GM19452 (cell line): ENCODE data around the gene WDTC1.
"Not testable (repeated sequence)": the region's sequence is repeated elsewhere in the genome, so short reads cannot be mapped to it uniquely, and the experiment has no call there.

ENCODE experiments used
- ATAC-seq: cut with Tn5 transposase; IDR thresholded peaks from one replicate; pipeline ENCODE4 v1.9.1; 2021; ENCODE audit not compliant: unreplicated experiment

WDTC1 gene

GRCh38 chr1:27234049-27234882 lies at the start of gene WDTC1:
Gene WDTC1, plus strand, starts transcription at chr1:27234632. Its CDS starts 26,423 bp downstream, at chr1:27261055.
- ATAC-seq, result peak; percentile 91

GRCh38 chr1:27184665-27185064 lies 49.8 kb upstream of the WDTC1 start:
- ATAC-seq, result not testable (repeated sequence)

- no peak for ATAC-seq
Observed at GRCh38 chr1:27192039-27192529, 42.3 kb upstream of the WDTC1 start.

DNA sequence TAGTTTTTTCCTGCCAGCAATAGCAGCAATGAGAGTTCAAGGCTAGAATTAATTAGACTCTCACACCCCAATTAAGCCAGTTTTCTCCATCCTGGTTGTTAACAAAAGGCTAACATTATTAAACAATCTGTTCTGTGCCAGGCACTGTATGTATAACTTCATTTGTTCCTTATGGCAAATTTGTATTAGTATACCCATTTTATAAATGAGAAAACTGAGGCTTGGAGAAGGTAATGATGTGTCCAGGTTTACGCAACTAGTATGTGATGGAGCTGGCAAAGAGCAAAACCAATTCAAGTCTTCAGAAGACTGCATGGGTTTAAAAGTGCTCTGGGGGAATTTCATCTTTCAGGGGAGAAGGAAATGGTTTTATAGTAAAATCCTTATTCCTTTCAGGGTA lies 41.2 kb upstream of the WDTC1 start:
- no peak for ATAC-seq

- no peak for ATAC-seq
Observed at GRCh38 chr1:27201295-27201694, 33.1 kb upstream of the WDTC1 start.

DNA sequence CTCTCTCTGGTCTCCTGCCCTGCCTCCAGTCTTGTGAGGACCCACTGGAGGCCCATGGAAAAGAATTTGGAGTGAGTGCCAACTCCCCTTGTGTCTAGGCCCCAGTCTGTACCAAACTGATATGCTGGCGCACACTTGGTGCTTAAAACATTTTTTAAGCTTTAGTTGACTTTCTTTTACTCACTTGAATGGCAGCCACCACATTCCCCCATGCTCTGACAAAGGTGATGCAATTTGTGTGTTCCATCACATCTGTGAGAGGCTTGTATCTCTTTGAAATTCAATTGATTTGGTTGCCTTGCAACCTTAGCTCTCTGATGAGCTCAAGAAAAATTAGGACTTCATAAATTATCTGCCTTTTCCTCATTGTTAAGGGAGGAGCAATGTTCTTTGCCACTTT lies 30.5 kb upstream of the WDTC1 start:
- ATAC-seq, result no peak

- ATAC-seq, result not testable (repeated sequence)
Observed at GRCh38 chr1:27207238-27207637, 27.2 kb upstream of the WDTC1 start.

- ATAC-seq, result not testable (repeated sequence)
Observed at GRCh38 chr1:27208143-27208850, 26.1 kb upstream of the WDTC1 start.

- ATAC-seq, result no peak
Observed at GRCh38 chr1:27216466-27216865, 18.0 kb upstream of the WDTC1 start.

- no peak for ATAC-seq
Observed at GRCh38 chr1:27217401-27217800, 17.0 kb upstream of the WDTC1 start.

DNA sequence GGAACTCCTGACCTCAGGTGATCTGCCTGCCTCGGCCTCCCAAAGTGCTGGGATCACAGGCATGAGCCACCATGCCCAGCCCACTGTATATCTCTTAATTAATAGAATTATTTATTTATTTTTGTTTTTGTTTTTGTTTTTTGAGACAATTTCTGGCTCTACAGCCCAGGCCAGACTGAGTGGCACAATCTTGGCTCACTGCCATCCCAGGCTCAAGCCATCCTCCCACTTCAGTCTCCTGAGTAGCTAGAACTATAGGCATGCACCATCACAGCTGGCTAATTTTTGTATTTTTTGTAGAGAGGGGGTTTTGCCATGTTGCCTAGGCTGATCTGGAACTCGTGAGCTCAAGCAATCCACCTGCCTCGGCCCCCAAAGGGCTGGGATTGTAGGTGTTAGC lies 15.7 kb upstream of the WDTC1 start:
- ATAC-seq, result no peak

DNA sequence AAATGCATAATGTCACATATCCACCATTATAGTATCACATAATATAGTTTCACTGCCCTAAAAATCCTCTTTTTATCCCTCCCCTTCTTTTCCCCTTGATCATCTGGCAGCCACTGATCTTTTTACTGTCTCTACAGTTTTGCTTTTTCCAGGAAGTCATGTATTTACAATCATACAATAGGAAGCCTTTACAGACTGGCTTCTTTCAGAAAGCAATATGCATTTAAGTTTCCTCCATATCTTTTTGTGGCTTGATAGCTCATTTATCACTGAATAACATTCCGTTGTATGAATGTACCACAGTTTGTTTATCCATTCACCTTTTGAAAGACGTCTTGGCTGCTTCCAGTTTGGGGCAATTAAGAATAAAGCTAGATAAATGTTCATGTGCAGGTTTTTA lies 14.3 kb upstream of the WDTC1 start:
- no peak for ATAC-seq

GRCh38 chr1:27220702-27221497 lies 13.5 kb upstream of the WDTC1 start:
- not testable (repeated sequence) for ATAC-seq

- ATAC-seq, result no peak
Observed at GRCh38 chr1:27225621-27226020, 8.8 kb upstream of the WDTC1 start.

DNA sequence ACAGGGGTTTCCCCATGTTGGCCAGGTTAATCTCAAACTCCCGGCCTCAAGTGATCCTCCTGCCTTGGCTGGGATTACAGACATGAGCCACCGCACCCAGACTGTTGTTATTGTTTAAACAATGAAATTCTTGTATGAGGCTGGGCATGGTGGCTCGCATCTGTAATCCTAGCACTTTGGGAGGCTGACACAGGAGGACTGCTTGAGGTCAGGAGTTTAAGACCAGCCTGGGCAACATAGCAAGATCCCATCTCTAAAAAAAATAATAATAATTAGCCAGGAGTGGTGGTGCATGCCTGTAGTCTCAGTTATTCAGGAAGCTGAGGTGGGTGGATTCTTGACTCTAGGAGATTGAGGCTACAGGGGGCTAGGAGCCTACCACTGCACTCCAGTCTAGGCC lies 6.7 kb upstream of the WDTC1 start:
- no peak for ATAC-seq

DNA sequence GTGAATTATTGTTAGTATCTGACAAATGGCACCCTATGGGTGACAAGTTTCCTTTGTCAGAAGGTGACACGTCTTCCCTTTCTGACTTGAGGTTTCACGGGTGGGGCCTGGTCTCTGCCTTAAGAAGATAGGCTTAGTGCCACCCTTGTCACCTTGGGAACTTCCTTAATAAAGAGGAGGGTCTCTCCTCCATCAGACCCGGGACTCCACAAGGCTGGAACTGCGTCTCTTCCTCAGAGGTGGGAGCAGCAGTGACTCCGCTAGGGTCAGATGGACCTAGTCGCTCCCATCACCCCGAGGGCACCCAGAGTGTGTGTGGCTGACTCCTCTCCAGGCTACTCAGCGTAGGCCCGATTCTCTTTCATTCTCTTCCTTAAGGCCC lies 774 bp upstream of the WDTC1 start:
- no peak for ATAC-seq

DNA sequence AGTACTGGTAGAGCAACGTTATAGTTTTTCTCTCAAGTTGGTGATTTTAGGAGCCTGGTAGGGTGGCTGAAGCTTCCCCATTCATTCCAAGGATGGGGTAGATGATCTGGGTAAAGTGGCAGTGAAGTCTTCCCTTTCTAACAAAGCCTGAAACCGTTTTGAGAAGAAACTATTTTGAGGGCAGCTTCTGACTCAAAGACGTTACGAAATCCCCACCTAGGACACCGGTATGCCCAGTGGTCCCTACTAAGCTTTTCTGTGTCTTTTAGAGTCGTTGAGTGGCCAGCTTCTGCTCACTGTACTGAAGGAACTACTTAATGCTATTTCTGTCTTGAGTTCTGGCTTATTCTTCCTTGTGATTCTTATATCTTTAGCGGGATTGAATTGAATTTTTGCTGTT lies 1.4 kb downstream of the WDTC1 start:
- no peak for ATAC-seq

DNA sequence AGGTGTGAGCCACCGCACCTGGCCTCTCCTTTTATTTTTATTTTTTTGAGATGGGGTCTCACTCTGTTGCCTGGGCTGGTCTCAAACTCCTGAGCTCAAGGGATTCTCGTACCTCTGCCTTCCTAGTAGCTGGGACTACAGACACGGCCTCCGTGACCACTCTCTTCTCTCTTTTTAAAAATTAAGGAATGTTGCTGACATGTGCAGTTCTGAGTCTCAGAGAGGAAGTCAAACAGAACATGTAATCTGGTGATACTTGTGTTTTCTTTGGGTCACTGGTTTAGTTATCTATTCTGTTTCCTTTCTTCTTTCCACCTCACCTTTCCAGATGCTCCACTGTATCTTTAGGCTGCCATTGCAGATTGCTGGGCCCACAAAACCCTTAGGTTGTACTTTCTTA lies 2.7 kb downstream of the WDTC1 start:
- ATAC-seq, result no peak

DNA sequence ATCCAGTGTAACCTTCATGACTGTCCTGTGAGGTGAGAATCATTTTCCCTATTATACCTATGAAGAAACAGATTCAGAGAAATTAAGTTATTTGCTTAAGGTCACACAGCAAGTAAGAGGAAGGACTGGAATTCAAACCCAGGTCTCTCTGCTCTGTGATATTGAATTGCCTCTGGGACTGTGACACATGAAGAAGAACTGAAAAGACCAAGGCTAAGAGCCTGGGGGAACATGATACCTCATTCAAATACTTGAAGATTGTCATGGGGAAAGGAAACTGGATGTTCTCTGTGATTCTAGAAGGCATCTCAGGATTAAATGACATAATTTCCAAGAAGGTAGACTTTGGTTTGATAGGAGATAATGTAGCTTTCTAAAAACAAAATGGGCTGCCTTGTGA lies 3.6 kb downstream of the WDTC1 start:
- no peak for ATAC-seq

GRCh38 chr1:27241677-27242076 lies 7.2 kb downstream of the WDTC1 start:
- ATAC-seq, result no peak

GRCh38 chr1:27243665-27244064 lies 9.2 kb downstream of the WDTC1 start:
- ATAC-seq, result not testable (repeated sequence)
